Stimulated activated CD8-positive, alpha-beta memory T cell treated with anti-CD3 and anti-CD28 coated beads, Interleukin-4, amount 100 ng/mL, for 48 hours (primary cell): ENCODE results near the gene PORCN.
"Not testable (repeated sequence)": the region's sequence is repeated elsewhere in the genome, so short reads cannot be mapped to it uniquely, and the experiment has no call there.

Experiments
- DNase-seq: peaks from one replicate; pipeline ENCODE4 v3.0.0-alpha.2; 2020

Gene PORCN

GRCh38 chrX:48514126-48514806 lies 5.5 kb downstream of the PORCN start:
- DNase-seq = no peak

DNA sequence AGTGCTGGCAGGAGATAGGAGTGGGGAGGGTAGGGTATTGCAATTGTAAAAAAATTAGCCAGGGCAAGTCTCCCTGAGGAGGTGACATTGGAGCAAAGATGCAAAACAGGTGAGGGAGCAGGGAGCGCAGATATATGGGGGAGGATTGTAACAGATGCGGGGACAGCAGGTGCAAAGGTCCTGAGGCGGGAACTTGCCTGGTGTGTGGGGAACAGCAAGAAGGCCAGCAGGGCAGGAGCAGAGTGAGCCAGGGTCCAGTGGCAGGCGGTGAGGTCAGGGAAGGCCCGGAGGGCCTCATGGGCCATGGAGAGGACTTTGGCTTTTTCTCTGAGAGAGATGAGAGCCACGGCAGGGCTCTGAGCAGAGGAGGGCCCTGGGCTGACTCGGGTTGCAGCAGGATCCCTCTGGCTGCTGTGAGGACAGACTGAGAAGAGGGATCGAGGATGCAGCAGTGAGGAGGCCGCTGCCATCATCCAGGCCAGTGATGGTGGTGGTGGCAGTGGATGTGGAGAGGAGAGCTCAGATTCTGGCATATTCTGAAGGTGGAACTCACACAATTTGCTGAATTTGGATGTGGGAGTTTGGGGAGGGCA lies 6.2 kb downstream of the PORCN start:
- no peak for DNase-seq

- no peak for DNase-seq
These were observed 7.0 kb downstream of the PORCN start for GRCh38 chrX:48515842-48516241.

GRCh38 chrX:48516285-48516684 lies 7.5 kb downstream of the PORCN start:
- DNase-seq = no peak

DNA sequence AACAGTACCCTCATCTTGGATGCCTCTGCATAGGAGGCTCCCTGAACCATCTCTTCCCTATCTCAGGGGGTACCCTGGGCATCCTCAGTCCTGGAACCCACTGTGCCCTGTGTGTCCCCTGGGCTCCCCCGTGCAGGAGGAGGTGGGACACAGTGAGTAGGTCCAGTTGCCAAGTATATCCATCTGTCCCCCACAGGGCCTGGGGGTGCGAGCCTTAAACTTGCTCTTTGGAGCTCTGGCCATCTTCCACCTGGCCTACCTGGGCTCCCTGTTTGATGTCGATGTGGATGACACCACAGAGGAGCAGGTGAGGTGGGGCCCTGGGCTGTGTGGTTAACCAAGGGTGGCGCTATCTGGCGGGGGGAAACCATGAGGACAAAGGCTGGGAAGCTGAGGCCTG lies 8.2 kb downstream of the PORCN start:
- no peak for DNase-seq

GRCh38 chrX:48519481-48519880 lies 10.7 kb downstream of the PORCN start:
- not testable (repeated sequence) for DNase-seq

GRCh38 chrX:48520455-48520854 lies 11.7 kb downstream of the PORCN start:
- peak; percentile 31 for DNase-seq

DNA sequence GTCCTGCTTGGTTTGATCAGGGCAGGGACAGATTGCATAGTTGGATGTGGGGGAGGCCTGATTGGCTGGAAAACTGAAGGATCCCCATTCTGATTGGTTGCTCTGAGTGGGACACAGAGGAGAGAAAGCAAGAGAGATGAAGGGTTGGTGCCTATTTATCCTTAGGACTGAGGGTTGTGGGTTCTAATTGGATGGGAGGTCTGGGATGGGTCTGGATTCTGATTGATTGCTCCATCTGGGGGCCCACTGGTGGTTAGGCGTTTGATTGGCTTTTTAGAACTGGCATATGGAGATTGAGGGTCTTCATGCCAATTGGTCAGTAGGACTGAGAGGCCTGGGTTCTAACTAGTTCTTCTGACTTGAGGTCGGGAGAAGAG lies 12.2 kb downstream of the PORCN start:
- no peak for DNase-seq

- DNase-seq = peak; percentile 95
These were observed 12.8 kb downstream of the PORCN start, which contains the start of gene EBP for GRCh38 chrX:48521353-48522243. Gene EBP (plus strand): TSS chrX:48521808. CDS start chrX:48523772, 1,964 bp downstream.

DNA sequence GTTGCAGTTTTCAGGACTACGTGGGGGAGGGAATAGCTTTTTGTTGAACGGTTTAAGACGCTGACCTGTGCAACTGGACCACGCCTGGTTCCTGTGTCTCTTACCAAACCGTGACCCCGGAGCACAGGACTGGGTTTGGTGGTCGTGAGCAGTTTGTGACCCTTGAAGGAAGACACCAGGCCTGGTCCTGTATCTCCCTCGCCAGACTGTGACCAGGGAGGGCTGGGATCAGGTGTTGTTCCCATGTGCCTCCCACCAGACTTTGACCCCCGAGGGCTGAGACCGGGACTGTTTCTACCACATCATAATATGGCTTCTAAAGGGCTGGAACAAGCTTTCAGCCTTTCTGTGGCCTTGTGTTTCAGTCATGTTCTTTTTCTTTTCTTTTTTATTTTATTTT lies 13.5 kb downstream of the PORCN start:
- no peak for DNase-seq

GRCh38 chrX:48523682-48524081 lies 14.9 kb downstream of the PORCN start:
- no peak for DNase-seq

DNA sequence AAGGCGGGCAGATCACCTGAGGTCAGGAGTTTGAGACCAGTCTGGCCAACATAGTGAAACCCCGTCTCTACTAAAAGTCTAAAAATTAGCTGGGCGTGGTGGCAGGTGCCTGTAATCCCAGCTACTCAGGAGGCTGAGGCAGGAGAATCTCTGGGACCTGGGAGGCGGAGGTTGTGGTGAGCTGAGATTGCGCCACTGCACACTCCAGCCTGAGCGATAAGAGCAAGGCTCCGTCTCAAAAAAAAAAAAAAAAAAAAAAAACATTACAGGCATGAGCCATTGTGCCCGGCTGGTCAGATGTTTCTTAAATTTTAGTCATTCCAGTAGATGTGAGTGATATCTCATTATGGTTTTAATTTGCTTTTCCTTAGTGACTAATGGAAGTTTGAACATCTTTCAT lies 17.1 kb downstream of the PORCN start:
- DNase-seq = not testable (repeated sequence)

DNA sequence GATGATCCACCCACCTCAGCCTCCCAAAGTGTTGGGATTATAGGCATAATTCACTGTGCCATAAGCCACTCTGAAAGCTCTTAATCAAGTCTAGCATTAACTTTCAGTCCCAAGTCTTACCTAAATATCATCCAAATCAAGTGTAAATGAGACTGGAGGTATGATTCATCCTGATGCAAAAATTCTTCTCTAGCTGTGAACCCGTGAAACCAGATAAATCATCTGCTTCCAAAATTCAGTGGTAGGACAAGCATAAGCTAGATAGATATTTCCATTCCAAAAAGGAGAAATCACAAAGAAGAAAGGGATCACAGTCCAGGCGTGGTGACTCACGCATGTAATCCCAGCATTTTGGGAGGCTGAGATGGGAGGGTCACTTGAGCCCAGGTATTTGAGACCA lies 21.9 kb downstream of the PORCN start:
- no peak for DNase-seq

GRCh38 chrX:48531358-48531959 lies 22.7 kb downstream of the PORCN start:
- DNase-seq = peak; percentile 27

DNA sequence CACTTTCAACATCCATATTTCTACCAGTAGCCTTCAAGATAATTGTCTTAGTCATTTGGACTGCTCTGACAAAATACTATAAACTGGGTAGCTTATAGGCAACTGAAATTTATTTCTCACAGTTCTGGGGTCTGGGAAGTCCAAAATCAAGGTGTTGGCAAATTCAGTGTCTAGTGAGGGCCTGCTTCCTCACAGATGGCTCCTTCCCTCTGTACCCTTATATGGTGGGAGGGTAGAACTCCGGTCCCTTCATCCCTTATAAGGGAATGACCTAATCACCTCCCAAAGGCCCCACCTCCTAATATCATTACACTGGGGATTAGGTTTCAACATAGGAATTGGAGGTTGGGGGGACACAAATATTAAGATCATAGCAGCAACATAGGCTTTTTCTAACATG lies 23.4 kb downstream of the PORCN start:
- no peak for DNase-seq

DNA sequence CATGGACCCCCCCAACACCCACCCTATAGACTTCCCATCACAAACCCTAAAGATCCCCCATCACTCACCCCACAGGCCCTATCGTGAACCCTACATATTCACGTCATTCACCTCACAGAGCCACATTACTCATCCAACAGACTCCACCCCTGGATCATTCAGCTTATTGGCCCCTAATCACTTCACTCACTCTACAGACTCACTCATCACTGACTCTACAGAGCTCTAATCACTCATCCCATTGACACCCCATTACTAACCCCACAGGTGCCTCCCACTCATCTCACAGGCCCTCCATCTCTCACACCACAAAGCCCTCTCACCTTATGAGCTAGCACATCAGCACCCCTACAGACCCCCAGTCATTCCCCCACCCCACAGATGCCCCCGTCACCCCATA lies 24.4 kb downstream of the PORCN start:
- no peak for DNase-seq

GRCh38 chrX:48538641-48539344 lies 30.0 kb downstream of the PORCN start:
- no peak for DNase-seq

- DNase-seq = peak; percentile 96
These were observed 30.7 kb downstream of the PORCN start, which contains the start of gene TBC1D25 for GRCh38 chrX:48539345-48540027. Gene TBC1D25 (plus strand): TSS chrX:48539714. CDS start chrX:48539798, 84 bp downstream.

- DNase-seq = peak; percentile 72
These were observed 31.2 kb downstream of the PORCN start for GRCh38 chrX:48540028-48540375.

DNA sequence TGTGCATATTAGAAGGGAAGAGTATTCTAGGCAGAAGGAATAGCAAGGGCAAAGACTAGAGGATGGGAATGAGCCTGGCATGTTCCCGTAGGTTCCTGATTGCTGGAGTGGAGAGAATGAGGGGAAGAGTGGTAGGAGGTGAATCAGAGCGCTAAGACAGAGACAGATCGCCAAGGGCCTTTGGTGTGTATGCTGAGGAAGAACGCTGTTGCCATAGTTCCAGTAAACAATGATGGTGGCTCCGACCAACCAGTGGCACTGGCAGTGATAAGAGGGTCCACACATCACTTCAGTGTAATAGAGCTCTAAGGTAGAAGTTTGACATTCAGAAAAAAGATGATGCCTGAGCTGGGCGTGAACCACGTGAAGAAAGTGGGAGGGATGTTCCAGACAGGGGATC lies 31.7 kb downstream of the PORCN start:
- no peak for DNase-seq

DNA sequence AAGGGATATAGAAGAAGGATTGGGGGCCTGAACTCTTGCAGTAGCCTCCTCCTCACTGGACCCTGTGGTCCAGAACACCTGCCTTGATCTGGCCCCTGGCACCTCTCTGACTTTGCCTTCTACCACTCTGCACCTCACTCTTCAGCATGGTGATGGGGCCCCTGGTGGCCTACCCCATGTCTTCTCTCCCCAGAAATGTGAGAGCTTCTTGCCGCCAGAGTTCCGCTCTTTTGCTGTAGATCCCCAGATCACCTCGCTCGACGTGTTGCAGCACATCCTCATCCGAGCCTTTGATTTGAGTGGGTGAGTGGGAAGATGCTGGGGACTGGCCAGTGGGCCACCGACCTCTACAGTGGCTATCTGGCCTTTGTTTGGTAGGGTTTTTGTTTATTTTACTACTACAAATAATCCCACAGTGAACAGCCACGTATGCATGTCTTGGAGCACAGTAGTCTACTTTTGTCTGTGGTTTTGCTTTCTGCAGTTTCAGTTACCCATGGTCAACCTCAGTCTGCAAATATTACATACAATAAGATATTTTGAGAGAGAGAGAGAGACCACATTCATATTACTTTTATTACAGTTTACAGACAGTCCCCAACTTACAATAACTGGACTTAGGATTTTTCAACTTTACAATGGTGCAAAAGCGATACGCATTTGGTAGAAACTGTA lies 32.5 kb downstream of the PORCN start:
- no peak for DNase-seq

DNA sequence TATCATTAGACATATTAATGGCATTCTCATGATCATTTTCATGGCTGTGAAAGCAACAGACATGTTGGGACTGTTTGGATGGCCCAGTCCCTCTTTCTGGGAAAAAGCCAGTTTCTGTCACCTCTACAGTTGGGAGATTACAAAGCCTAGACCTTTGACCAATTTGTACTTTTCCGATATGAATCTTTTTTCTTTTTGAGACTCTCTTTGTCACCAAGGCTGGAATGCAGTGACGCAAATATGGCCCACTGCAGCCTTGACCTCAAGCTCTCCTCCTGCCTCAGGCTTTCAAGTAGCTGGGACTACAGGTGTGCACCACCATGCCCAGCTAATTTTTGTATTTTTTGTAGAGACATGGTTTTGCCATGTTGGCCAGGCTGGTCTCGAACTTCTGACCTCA lies 40.1 kb downstream of the PORCN start:
- DNase-seq = no peak
